ENCODE results near the gene ISLR2. TPM values are rescaled to one million over a fixed set of nuclear protein-coding genes. Genes with fewer than 3 reads are reported as not detected.
A peak's percentile ranks its signal among the peaks of the same experiment; 100 is the strongest.
"Not testable (repeated sequence)": the region's sequence is repeated elsewhere in the genome, so short reads cannot be mapped to it uniquely, and the experiment has no call there.

ISLR2 gene
- 10 to 100 TPM in 1 of 12 donors, 1 to 10 TPM in 10, not detected in 1; 2.8 to 12.0 (median 4.5) TPM for polyA plus RNA-seq (ENCODE audit: insufficient read length in 12 of 12)
- long read RNA-seq, donor 1 = 0 reads
- long read RNA-seq, donor 2 = 0 reads
- long read RNA-seq, donor 3, partial matches to known transcripts = 0 of 1 reads
- long read RNA-seq, donor 3, other reads (novel, unspliced or antisense) = 0 of 1 reads
- long read RNA-seq, donor 4, partial matches to known transcripts = 0 of 3 reads
- long read RNA-seq, donor 4, other reads (novel, unspliced or antisense) = 0 of 3 reads
- long read RNA-seq, donor 5 = 0 reads
- long read RNA-seq, donor 6, partial matches to known transcripts = 0 of 1 reads
- long read RNA-seq, donor 6, other reads (novel, unspliced or antisense) = 0 of 1 reads
- long read RNA-seq, donor 7 = 0 reads
- long read RNA-seq, donor 8 = 0 reads
- long read RNA-seq, donor 9 = 0 reads
- long read RNA-seq, donor 10, full-length matches to known transcripts = 2 of 2 reads
- long read RNA-seq, donor 10, partial matches to known transcripts = 0 of 2 reads
- long read RNA-seq, donor 10, other reads (novel, unspliced or antisense) = 0 of 2 reads
- long read RNA-seq, donor 11 = 0 reads

- peak; percentile 55 for DNase-seq
Measured at GRCh38 chr15:74130155-74130848, at the start of gene ISLR2. ISLR2 (plus strand) TSS chr15:74130586; CDS start chr15:74132755, 2,169 bp downstream.

DNA sequence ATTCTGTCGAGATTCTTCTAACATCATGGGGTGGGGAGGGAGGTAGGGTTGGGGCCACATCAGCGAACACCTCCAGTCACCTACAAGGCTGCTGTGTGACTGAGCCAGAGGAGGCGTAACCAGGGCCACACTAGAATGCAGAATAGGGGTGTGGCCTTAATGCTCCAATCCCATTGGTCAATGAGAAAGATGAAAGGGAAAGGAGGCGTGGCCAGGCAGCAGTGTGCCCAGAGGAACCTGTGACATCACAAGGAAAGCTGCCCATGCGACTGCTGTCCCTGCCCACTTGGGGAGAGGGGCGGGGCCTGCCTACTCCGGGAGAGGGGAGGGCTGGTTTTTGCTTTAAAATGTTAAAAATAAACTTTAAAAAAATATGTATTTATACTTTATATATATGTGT lies 47.9 kb upstream of the ISLR2 start, which contains the start of gene GOLGA6A:
Gene GOLGA6A, minus strand, starts transcription at position 101 of the 400 bp plus-strand sequence. Its CDS starts 41 bp downstream, at position 60.
- not testable (repeated sequence) for DNase-seq

DNA sequence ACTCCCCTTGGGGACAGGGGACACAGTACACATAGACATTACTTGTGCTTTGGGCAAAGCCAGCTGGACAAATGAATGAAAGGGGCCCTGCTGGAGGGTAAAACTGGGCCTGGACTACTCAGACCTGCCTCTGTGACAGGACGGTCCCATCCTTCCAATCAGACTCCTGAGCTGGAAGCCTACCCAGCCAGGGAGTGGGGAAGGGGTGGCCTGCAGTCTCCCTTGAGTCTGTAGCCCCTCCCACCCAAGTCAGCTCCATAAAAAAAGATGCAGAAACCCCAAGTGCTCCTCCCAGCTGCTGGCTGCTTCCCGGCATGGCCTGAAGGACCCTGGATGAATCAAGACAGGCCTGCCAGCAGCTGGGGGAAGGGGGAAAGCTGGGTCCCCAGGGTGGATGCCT lies 35.8 kb upstream of the ISLR2 start:
- DNase-seq = not testable (repeated sequence)

DNA sequence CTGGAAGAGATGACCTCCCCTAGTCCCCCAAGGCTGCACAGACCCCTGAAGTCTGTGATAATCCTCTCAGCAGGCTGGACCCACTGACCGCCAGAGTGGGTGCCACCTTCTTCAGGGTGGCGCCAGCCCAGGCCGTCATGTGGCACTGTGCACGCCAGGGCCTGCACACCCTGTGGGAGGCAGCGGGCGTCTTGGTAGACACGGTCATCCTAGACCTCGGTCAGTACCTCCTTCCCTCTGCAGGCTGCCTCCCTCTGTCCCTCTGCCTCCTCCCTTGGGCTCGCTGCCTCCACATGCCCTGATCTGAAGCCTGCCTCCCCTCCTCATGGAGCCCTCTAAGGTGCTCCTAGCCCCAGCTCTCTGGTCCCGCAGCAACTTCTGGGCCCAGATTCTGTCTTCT lies 34.8 kb upstream of the ISLR2 start:
- DNase-seq = not testable (repeated sequence)

DNA sequence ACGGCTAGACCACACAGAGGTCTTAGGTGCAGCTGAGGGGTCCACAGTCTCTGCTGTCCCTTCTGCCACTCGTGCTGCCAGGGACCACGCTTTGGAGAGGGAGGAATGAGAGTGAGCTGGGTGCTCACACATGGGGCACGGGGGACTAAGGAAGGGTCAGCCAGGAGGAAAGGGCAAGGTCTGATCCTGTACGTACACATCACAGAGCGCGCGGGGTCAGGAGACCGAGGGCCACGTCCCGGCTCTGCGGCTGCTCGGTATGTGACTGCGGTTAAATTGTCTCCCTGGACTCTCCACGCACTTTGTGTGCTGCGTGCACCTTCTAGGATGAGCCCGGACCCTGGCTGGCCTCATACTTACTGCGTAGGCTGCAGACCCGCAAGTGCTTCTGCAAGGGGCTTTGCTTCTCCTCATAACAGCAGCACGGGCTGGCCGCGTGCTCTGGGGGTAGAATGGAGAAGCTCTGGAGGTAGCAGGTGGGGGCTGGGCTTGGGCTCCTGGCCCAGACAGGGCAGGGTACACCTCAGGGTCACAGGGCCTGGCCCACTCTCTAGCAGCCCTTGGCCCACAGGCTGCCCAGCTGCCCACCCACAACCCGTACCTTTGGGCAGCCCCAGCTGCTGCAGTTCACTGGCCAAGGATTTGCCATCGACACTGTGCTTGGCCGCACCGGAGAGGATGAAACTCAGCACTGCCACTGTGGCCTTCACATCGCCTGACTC lies 33.5 kb upstream of the ISLR2 start:
- not testable (repeated sequence) for DNase-seq

DNA sequence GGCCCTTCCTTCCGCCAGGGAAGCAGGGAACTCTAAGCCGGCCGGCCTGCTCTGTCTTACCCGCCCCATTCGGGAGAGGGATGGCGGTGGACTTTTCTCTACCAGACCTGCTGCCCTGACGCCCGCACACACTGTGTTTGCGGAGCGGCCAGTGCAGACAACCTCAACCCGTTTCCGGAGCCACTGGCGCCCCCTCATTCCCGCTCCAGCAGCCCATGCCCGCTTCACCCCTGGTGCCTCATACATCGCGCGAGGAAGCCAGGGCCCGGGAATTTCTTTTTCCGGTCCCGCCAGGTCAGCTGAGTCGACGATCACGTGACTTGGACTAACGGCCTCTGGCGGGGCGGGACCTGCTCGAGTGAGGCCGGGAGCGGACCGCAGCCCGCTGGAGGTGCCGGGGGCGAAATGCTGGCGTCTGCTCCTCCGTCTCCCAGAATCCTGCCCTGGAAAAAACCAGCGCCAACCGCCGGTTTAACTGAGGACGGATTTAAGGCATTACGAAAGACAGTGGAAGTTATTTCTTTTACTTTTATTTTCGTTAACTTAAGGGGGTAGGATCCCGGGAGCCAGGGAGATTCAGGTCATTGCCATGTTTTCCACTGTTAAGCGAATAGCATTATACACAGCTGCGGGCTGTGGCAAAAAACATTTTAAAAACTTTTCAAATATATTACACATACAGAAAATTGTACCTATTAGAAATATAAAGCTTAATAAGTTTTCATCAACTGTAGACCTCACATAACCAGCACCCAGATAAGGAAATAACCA lies 30.2 kb upstream of the ISLR2 start:
- peak; percentile 88 for DNase-seq

DNA sequence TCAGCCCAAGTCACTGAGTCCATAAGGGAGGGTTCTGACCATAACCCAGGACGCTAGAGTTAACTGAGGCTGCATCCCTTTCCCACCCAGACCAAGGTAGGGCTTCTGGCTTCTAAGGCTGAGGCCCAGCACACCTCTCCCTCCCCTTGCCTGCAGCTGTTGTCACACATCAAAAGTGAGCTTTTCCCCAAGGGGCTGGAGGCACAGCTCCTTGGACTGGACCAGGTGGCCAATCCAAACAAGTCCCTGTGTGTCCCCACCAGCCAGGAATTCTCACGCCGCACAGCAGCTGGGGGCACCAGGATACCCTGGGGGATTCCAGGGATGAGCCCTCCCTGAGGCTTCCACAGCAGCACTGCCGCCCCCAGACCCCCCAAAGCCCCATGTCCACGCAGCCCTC lies 22.3 kb upstream of the ISLR2 start:
- no peak for DNase-seq

DNA sequence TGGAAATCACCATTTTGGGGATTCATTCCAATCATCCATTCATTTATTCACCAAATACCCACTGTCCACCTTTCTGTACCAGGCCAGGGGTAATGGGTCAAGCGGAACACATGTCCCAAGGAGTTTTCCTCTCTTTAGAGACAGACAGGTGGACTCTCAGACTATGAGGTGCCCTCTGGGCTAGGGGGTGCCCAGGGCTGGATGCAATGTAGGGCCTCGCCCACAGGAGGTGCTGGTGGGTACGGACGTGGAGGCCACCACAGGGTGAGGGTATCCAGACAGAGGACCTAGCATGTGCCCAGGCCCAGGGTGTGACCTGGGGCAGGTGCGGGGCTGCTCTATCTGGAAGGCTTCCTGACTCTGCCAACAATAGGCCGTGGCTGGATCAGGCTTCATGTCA lies 21.8 kb upstream of the ISLR2 start:
- DNase-seq = not testable (repeated sequence)

DNA sequence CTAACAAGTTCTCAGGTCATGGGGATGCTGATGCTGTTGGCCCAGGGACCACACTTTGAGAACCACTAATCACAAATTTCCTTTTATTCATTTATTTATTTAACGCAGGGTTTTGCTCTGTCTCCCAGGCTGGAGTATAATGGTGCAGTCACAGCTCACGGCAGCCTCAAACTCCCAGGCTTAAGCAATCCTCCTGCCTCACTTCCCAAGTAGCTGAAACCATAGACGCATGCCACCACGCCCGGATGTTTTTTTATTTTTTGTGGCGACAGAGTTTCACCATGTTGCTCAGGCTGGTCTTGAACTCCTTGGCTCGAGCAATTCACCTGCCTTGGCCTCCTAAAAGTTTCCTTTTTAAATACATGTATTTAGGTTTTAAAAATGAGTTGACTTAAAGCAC lies 20.7 kb upstream of the ISLR2 start:
- no peak for DNase-seq

DNA sequence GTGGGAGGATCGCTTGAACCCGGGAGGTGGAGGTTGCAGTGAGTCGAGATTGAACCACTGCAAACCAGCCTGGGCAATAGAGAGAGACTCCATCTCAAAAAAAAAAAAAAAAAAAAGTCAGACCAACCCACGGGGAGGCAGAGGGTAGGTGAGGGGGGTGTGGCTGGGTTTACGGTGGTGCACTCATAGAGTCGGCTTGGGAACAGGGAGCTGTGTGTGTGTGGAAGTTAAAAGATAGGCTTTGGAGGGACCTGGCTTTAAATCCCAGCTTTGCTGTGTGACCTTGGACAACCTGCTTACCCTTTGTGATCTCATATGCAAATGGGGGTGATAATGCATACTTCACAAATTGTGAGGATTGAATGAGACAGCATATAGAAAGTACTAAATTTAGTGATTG lies 10.0 kb upstream of the ISLR2 start:
- no peak for DNase-seq

DNA sequence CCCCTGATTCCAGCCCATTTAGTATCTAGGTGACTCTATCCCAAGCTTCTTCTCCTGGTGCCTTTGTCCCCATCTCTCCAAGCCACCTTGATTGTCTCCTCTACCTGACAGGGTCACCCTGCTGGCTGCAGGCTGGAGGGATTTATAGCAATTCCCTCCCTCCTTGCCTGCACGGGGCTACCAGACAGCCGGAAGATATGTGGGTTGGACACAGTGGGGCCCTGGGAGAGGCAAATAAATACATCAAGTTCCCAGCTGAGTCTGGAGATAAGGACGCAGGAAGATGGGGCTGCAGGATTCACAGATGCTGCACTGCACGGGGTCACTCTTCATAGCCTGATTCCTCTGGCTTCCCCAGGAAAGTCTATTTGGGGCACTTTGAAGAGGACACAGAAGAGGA lies 9.3 kb upstream of the ISLR2 start:
- DNase-seq = no peak

DNA sequence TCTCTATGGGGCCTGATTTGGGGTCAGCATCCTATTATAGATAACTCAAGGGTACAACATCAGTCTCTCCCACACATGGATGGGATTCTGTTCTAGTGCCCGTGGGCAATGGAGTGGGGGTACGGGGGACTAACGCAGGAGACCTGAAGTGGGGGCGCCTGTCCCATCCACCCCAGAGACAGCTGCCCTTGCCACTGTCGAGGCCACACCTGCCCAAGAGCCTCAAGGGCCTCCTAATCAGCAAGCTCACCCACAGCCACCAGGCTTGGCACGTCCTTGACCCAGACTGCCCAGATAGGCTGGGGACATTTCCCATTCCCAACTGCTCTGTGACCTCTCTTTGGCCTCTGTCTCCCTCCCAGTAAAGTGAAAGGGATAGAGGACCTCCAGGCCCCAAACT lies 8.5 kb upstream of the ISLR2 start:
- DNase-seq = no peak

DNA sequence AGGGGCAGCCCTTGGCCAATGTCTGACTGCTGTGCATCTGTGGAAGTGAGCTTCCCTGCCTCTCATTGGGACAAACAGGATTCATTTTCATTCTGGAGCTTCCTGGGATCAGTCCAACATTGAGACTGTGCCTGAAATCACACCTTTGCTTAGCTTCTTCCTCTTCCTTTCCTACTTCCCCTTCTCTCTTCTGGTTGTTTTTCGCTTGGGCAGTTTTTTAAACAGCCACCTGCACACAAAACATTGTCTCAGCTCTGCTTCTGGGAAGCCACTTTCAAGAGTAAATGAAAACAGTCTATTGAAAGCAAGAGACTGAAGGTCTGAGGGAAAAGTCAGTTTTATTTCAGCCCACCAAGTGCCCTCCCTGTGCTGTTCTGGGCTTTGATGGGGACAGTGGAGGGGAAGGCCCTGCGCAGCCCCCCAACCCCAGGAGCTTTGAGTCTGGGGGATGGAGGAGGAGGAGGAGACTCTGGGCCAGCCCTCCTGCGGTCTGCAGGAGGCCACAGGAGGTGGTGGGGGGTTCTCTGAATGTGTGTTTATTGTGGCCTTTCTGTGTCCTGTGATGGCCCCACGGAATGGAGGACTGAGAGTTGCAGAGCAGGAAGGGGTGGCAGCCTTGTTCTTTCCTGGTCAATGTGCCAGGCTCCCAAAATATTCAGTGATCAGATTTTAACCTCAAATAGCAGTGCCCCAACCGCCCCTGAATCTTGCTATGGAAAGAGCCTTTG lies 7.8 kb upstream of the ISLR2 start:
- no peak for DNase-seq

GRCh38 chr15:74123131-74123429 lies 7.3 kb upstream of the ISLR2 start:
- DNase-seq = no peak

- no peak for DNase-seq
Measured at GRCh38 chr15:74123658-74124057, 6.7 kb upstream of the ISLR2 start.

DNA sequence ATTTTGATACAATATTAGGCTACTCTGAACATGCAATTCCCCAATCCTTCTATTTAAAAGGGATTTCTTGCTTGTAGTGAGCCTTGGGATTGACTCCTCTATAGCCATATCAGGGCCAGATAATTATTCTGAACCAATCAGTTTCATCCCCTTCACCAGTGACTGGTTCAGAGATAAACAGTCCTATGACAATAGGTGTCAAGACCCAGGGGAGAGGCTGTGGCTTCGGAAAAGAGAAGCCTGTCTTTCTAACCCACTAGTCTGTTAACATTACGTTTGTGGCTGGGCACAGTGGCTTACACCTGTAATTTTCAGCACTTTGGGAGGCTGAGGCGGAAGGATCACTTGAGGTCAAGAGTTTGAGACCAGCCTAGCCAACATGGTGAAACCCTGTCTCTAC lies 6.2 kb upstream of the ISLR2 start:
- no peak for DNase-seq

DNA sequence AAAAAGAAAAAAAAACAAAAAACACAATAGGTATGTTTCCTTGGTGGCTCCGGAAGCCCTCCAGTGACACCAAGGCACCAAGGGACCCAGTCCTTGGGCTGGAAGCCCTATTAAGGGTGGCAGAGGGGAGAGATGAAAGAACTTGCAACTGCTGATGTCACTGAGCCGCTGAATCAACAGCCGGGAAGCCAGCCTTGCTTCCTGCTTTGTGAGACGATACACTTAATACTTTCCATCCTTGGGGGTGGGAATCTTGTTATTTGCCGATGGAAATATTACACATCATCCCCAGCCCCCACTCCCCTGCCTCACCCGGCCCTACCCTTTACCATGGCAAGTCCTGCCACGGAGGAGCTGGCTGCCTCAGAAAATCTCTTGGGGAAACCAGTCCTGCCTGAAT lies 5.6 kb upstream of the ISLR2 start:
- DNase-seq = no peak

DNA sequence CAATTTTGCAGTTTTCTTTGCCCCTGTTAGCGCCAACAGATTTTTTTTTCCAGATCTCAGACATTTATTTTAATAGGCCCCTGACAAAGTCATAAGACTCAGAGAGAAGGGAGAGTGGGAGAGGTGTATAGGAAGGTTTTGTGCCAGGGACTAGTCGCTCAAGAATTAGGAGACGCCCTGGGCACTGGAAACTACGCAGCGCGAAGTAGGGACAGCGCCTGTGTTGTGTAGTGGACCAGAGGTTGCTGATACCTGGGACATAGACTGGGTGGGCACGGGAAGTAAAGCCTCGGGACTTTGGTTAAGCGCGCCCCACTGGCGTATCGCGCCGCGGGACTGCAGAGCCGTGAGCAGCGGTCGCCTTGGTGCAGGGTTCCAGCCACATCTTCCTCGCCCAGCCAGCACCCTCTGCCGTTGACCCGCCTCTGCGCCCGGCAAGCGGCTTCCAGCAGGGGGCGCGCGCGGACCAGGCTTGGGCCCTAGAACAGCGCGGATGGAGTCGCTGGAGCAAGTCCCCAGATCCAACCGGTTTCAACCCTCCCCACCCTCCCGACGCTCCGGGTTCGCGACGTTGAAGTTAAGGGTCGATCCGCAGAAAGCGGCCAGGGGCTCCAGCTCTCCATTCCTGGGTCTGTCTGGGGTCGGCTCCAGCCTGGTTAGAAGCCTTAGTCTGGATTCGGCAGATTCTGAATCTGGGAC lies 3.0 kb upstream of the ISLR2 start:
- DNase-seq = peak; percentile 92

GRCh38 chr15:74127954-74128784 lies 2.2 kb upstream of the ISLR2 start:
- DNase-seq = no peak

All from muscle of arm (tissue), 14 donors.